H1 (cell line): ENCODE data around the gene PGAP2.

ENCODE experiments used
- CREB1 ChIP-seq: IDR thresholded peaks from 2 replicates; pipeline ENCODE4 v1.6.1; 2012; ENCODE audit warnings: inconsistent platforms
- CTCF ChIP-seq, 3 experiments: IDR thresholded peaks; 1 replicate in 2 of 3; 2 replicates in 1 of 3; pipeline versions ENCODE4 v1.5.1 to v1.6.1; 2011; ENCODE audit warnings: low read length in 3 of 3, mild to moderate bottlenecking in 3 of 3, inconsistent platforms in 2 of 3, low read depth in 1 of 3, moderate library complexity in 1 of 3; ENCODE audit not compliant: insufficient read depth in 1 of 3; ENCODE audit errors: control extremely low read depth in 1 of 3
- EGR1 ChIP-seq: IDR thresholded peaks from 2 replicates; pipeline ENCODE4 v1.6.1; 2011; ENCODE audit warnings: low read depth, low read length, borderline replicate concordance
- EP300 ChIP-seq, 2 experiments: IDR thresholded peaks; 1 replicate in 1 of 2; 2 replicates in 1 of 2; pipeline ENCODE4 v1.6.1; 2011 to 2012; ENCODE audit warnings: low read depth in 2 of 2, low read length in 2 of 2, mild to moderate bottlenecking in 2 of 2, borderline replicate concordance in 1 of 2, inconsistent platforms in 1 of 2, moderate library complexity in 1 of 2
- MAX ChIP-seq: IDR thresholded peaks from 2 replicates; pipeline ENCODE4 v1.6.1; 2012; ENCODE audit warnings: inconsistent platforms
- PHF8 ChIP-seq: fragments of 200-600 bp; sonication (generic); conservative IDR thresholded peaks from 2 replicates; pipeline ENCODE4 v1.7.1; 2012; ENCODE audit warnings: low read depth, mild to moderate bottlenecking, inconsistent platforms, low read length, moderate library complexity
- RFX5 ChIP-seq: IDR thresholded peaks from 2 replicates; pipeline ENCODE4 v1.6.1; 2011; ENCODE audit warnings: low read depth, low read length, improper control_type of control experiment, borderline replicate concordance
- TAF7 ChIP-seq: optimal IDR thresholded peaks from 2 replicates; pipeline ENCODE3; 2011; ENCODE audit warnings: low read depth, mild to moderate bottlenecking, inconsistent platforms, low read length, moderate library complexity, borderline replicate concordance
- TBP ChIP-seq: IDR thresholded peaks from 2 replicates; pipeline ENCODE4 v1.6.1; 2011; ENCODE audit warnings: low read depth, low read length, improper control_type of control experiment
- ZNF274 ChIP-seq: IDR thresholded peaks from 2 replicates; pipeline ENCODE4 v1.7.0; 2012; ENCODE audit warnings: low read length, borderline replicate concordance; ENCODE audit errors: extremely low read depth

- TF ChIP-seq PHF8: no peak
- TF ChIP-seq CTCF (IDR thresholded peaks at IDR 0.05; ENCODE audit: control extremely low read depth in 1 of 3, insufficient read depth in 1 of 3, low read depth in 1 of 3, low read length in 3 of 3): no peak
- TF ChIP-seq CREB1: no peak
- peak; percentile 9; the same call in 1 of the 2 replicates for TF ChIP-seq MAX
- no peak for TF ChIP-seq EGR1
- no peak for TF ChIP-seq RFX5
- TF ChIP-seq ZNF274: no peak
- no peak for TF ChIP-seq TBP
- TF ChIP-seq EP300 (IDR thresholded peaks at IDR 0.05; ENCODE audit: borderline replicate concordance in 1 of 2, low read depth in 2 of 2, low read length in 2 of 2): no peak
- no peak for TF ChIP-seq TAF7
Measured at GRCh38 chr11:3855808-3856491, 47.6 kb downstream of the PGAP2 start.
